ENCODE results near the gene ABCA7. TPM values are rescaled to one million over a fixed set of nuclear protein-coding genes. Genes with fewer than 3 reads are reported as not detected.
A peak's percentile ranks its signal among the peaks of the same experiment; 100 is the strongest.

The ABCA7 gene
- polyA plus RNA-seq (ENCODE audit: insufficient read length in 12 of 12): 10 to 100 TPM in 9 of 12 donors, 1 to 10 TPM in 2, not detected in 1; 7.1 to 23.7 (median 18.2) TPM
- long read RNA-seq, donor 1, partial matches to known transcripts: 31 of 42 reads
- long read RNA-seq, donor 1, other reads (novel, unspliced or antisense): 11 of 42 reads
- long read RNA-seq, donor 2: 0 reads
- long read RNA-seq, donor 3, partial matches to known transcripts: 0 of 1 reads
- long read RNA-seq, donor 3, other reads (novel, unspliced or antisense): 0 of 1 reads
- long read RNA-seq, donor 4: 0 reads
- long read RNA-seq, donor 5: 0 reads
- long read RNA-seq, donor 6: 0 reads
- long read RNA-seq, donor 7: 0 reads
- long read RNA-seq, donor 8: 0 reads
- long read RNA-seq, donor 9: 0 reads
- long read RNA-seq, donor 10, full-length matches to known transcripts: 1 of 100 reads
- long read RNA-seq, donor 10, partial matches to known transcripts: 29 of 100 reads
- long read RNA-seq, donor 10, other reads (novel, unspliced or antisense): 70 of 100 reads
- long read RNA-seq, donor 11: 0 reads

- DNase-seq: peak; percentile 95
Measured at GRCh38 chr19:1039646-1040475, at the start of gene ABCA7. TSS of gene ABCA7 (plus strand) at chr19:1040107. CDS start at chr19:1041362, 1,255 bp downstream.

DNA sequence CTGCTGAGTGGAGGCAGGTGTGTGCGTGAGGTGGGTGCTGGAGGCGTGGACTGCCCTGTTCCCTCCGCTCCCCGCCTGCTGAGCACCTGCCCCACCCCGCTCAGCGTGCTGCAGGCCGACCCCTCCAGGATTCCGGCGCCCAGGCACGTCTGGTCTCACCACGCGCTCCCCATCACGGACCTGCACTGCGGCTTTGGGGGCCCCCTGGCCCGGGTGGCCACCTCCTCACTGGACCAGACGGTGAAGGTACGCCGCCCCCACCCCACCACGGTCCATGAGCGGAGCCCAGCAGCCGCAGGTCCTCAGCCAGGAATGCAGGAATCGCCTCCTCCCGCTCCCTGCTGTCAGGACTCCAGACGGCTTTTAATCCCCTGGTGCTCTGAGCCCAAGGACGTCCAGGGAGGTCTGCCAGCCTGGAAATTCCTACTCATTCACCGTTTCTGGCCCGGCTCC is 49.8 kb upstream of the ABCA7 start:
- no peak for DNase-seq

DNA sequence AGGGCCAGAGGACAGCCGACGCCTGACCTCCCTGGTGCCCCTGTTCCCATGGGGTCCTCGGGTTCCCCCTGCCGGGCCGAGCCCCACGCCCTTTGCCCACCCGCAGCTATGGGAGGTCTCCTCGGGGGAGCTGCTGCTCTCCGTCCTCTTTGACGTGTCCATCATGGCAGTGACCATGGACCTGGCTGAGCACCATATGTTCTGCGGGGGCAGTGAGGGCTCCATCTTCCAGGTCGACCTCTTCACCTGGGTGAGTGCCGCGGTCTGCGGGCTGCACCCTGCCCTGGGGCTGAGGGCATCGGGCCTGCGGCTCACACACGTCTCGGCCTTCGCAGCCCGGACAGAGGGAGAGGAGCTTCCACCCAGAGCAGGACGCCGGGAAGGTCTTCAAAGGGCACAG is 49.2 kb upstream of the ABCA7 start:
- DNase-seq: no peak

- no peak for DNase-seq
Measured at GRCh38 chr19:991174-991931, 48.6 kb upstream of the ABCA7 start.

GRCh38 chr19:991932-992669 is 47.8 kb upstream of the ABCA7 start:
- DNase-seq: no peak

- DNase-seq: no peak
Measured at GRCh38 chr19:992670-993055, 47.2 kb upstream of the ABCA7 start.

DNA sequence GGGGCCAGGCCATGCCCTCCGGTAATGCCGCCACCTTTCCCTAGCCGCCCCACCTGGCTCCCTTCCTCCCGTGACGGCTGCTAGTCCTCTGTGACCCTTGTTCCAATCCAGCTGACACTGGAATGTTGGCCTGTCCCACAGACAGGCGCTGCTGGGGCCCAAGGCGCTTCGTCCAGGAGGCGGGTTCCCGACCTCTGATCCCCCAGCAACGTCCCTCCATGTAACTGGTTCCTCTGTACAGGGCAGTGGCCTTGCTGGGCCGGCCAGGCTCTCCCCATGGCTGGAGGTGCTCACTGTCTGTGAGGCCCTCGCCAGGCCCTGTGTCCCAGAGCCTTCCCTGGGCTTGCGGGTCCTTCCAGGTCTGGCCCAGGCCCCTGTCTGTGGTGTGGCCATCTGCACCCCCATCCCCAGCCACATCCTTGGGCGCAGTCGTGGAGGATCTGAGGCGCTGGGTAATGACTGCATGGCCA is 46.5 kb upstream of the ABCA7 start:
- DNase-seq: no peak

- DNase-seq: no peak
Measured at GRCh38 chr19:993831-994393, 46.0 kb upstream of the ABCA7 start.

GRCh38 chr19:994516-994915 is 45.4 kb upstream of the ABCA7 start:
- no peak for DNase-seq

GRCh38 chr19:995051-995827 is 44.7 kb upstream of the ABCA7 start:
- no peak for DNase-seq

DNA sequence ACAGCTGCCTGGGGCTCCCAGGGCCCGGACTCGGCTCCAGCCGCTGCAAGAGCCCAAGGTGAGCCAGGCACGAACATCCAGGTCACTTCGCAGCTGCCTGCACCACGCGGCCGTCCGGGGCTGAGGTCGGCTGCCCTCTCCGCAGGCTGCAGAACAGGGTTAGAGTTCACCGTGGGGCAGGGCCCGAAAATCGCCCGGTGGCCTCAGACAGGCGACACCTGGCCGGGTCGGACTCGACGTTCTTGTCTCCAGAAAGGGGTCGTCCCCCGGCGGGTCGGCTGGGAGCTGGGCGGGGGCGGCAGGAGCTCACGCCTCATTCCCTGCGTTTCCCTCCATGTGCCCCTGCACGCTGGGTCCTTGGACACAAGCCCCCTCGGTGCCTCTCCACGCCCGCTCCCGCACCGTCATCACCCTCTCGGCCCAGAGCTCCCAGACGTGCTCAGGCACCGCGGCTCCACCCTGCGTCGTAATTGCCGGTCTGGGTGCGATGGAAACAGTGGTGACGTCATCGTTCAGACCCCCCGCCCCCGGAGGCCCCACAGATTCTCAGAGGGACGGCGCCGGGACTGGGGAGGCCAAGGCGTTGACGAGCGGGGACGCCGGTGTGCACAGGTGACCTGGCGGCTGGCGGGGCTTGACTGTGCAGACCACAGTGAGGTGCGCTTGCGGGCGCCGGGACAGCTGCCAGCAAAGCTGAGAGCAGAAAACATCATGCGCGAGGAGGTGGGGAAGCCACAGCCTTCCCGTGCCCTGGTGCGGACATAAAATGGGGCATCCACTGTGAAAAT is 43.7 kb upstream of the ABCA7 start:
- DNase-seq: no peak

DNA sequence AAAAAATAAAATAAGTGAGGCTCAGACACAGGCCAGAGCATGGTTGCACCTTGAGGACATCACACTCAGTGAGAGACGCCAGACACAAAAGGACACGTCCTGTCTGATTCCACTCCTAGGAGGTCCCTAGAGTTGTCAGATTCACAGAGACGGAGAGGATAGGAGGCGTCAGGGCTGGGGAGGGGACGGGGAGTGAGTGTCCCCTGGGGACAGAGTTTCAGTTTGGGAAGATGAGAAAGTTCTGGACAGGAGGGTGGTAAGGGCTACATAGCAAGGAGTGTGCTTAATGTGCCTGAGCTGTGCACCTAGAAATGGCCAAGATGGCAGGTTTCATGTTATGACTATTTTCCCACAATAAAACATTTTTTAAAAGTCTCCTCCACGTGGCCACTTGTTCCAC is 41.8 kb upstream of the ABCA7 start:
- no peak for DNase-seq

DNA sequence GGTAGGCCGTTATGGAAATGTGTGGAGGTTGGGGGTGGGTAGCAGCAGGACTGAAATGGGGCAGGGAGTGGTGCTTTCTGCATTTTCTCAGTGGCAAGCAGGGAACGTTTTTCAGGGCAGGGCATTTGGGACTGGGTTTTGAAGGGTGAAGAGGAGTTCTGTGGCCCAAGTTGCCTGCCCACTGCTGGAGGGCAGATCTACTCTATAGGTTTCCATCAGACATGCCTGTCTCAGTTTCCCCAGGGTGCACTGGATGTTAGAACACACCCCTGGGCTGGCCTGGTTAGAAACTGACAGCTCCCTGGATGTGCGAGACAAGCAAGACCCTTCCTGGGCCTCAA is 40.6 kb upstream of the ABCA7 start:
- DNase-seq: no peak

DNA sequence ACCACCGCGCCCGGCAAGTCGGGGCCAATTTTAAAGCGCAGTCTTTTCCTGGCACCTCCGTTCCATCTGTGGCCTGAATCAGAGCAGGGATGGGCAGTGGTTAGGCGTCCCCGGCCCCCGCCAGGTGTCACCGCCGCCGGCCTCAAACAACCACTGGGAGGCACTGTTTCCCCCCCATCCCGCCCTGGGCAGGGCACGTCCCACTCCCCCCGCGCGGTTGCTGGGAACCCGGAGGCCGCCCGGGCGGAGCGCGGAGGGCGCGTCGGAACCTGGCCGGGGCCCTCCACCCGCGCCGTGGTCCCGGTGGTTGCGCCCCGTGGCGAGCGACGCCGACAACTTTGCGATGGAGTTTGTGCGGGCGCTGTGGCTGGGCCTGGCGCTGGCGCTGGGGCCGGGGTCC is 39.8 kb upstream of the ABCA7 start, which contains the start of gene GRIN3B:
Gene GRIN3B, plus strand, starts transcription at position 325 of the 400 bp plus-strand sequence. Its CDS starts 19 bp downstream, at position 344.
- DNase-seq: no peak

- DNase-seq: no peak
Measured at GRCh38 chr19:1000591-1001537, 39.0 kb upstream of the ABCA7 start.

GRCh38 chr19:1001538-1002166 is 38.3 kb upstream of the ABCA7 start:
- no peak for DNase-seq

GRCh38 chr19:1002600-1002999 is 37.3 kb upstream of the ABCA7 start:
- DNase-seq: no peak

Measured in muscle of arm (tissue), 14 donors.